Measurements from ENCODE around the gene NEGR1. TPM values are rescaled to one million over a fixed set of nuclear protein-coding genes. Genes with fewer than 3 reads are reported as not detected.

NEGR1 gene
- total RNA-seq, 1 donor from 2014 or later = 19.2 TPM

GRCh38 chr1:71399594-71399993 is 882.7 kb downstream of the NEGR1 start:
- no peaks in the 10 kb centered on the region for H3K36me3 ChIP-seq
- H3K27me3 ChIP-seq = no peaks in the 10 kb centered on the region
- H3K27ac ChIP-seq = no peak overlapping the region
- H3K4me3 ChIP-seq = no peak overlapping the region
- intact Hi-C loops (cut with DNase I) = no loop called here
- H3K4me1 ChIP-seq = no peaks in the 10 kb centered on the region
- TF ChIP-seq POLR2AphosphoS5 (IDR thresholded peaks at IDR 0.05; ENCODE audit: insufficient read depth in 1 of 2, low read depth in 1 of 2) = no peak
- no peak for TF ChIP-seq CTCF (IDR thresholded peaks at IDR 0.05)
- no peak for TF ChIP-seq POLR2A (IDR thresholded peaks at IDR 0.05)
- no peak for DNase-seq (ENCODE audit: extremely low spot score in 2 of 2)
- no peaks in the 10 kb centered on the region for H3K9me3 ChIP-seq

GRCh38 chr1:71393301-71393700 is 889.0 kb downstream of the NEGR1 start:
- Histone ChIP-seq H3K9me3 (no peaks in the 10 kb centered on the region), H3K36me3 (no peaks in the 10 kb centered on the region), H3K27ac (no peak overlapping the region), H3K27me3 (no peaks in the 10 kb centered on the region), H3K4me1 (no peaks in the 10 kb centered on the region), H3K4me3 (no peak overlapping the region)
- intact Hi-C loops (cut with DNase I) = no loop called here
- TF ChIP-seq POLR2AphosphoS5 (IDR thresholded peaks at IDR 0.05; ENCODE audit: insufficient read depth in 1 of 2, low read depth in 1 of 2) (no peak), CTCF (IDR thresholded peaks at IDR 0.05) (no peak), POLR2A (IDR thresholded peaks at IDR 0.05) (no peak)
- DNase-seq (ENCODE audit: extremely low spot score in 2 of 2) = no peak

- intact Hi-C loops (cut with DNase I) = no loop called here
- Histone ChIP-seq H3K4me3 (no peak overlapping the region), H3K4me1 (no peaks in the 10 kb centered on the region), H3K9me3 (no peaks in the 10 kb centered on the region), H3K27ac (no peak overlapping the region), H3K36me3 (no peaks in the 10 kb centered on the region), H3K27me3 (no peaks in the 10 kb centered on the region)
- TF ChIP-seq CTCF (IDR thresholded peaks at IDR 0.05) = no peak
- TF ChIP-seq POLR2A (IDR thresholded peaks at IDR 0.05) = no peak
- TF ChIP-seq POLR2AphosphoS5 (IDR thresholded peaks at IDR 0.05; ENCODE audit: insufficient read depth in 1 of 2, low read depth in 1 of 2) = no peak
- DNase-seq (ENCODE audit: extremely low spot score in 2 of 2) = no peak
These were observed 891.8 kb downstream of the NEGR1 start for GRCh38 chr1:71390518-71390917.

GRCh38 chr1:71377886-71378285 is 904.5 kb downstream of the NEGR1 start:
- TF ChIP-seq CTCF (IDR thresholded peaks at IDR 0.05) = no peak
- no peak for TF ChIP-seq POLR2AphosphoS5 (IDR thresholded peaks at IDR 0.05; ENCODE audit: insufficient read depth in 1 of 2, low read depth in 1 of 2)
- no peak for TF ChIP-seq POLR2A (IDR thresholded peaks at IDR 0.05)
- no peak overlapping the region for H3K27ac ChIP-seq

GRCh38 chr1:71372496-71372895 is 909.8 kb downstream of the NEGR1 start:
- no peak for TF ChIP-seq POLR2AphosphoS5 (IDR thresholded peaks at IDR 0.05; ENCODE audit: insufficient read depth in 1 of 2, low read depth in 1 of 2)
- TF ChIP-seq POLR2A (IDR thresholded peaks at IDR 0.05) = no peak
- no peak for TF ChIP-seq CTCF (IDR thresholded peaks at IDR 0.05)
- Histone ChIP-seq H3K4me1 (no peaks in the 10 kb centered on the region), H3K27ac (no peak overlapping the region), H3K4me3 (no peak overlapping the region), H3K36me3 (no peaks in the 10 kb centered on the region), H3K9me3 (no peaks in the 10 kb centered on the region), H3K27me3 (no peaks in the 10 kb centered on the region)
- no peak for DNase-seq (ENCODE audit: extremely low spot score in 2 of 2)
- intact Hi-C loops (cut with DNase I) = no loop called here

More at GRCh38 chr1:71377886-71378285, 904.5 kb downstream of the NEGR1 start:
- Histone ChIP-seq H3K4me1 (no peaks in the 10 kb centered on the region), H3K9me3 (no peaks in the 10 kb centered on the region), H3K4me3 (no peak overlapping the region), H3K27me3 (no peaks in the 10 kb centered on the region), H3K36me3 (no peaks in the 10 kb centered on the region)
- no peak for DNase-seq (ENCODE audit: extremely low spot score in 2 of 2)
- intact Hi-C loops (cut with DNase I) = no loop called here
